Lung (tissue), 12 donors: ENCODE results near the gene TADA2A. TPM values are rescaled to one million over a fixed set of nuclear protein-coding genes. Genes with fewer than 3 reads are reported as not detected.
A peak's percentile ranks its signal among the peaks of the same experiment; 100 is the strongest.

Experiments used
- ATAC-seq: fragments of 200-7000 bp; cut with Tn5 transposase; one replicate; pipeline ENCODE4 v1.9.1; 2020; ENCODE audit warnings: moderate number of reproducible peaks; ENCODE audit not compliant: insufficient read depth, low FRiP score
- DNase-seq, 3 donors: peaks; one replicate each; pipeline ENCODE4 v3.0.0-alpha.2; 2013 to 2017
- H3K27ac ChIP-seq, 2 donors: one replicate each; pipeline ENCODE4 v1.5.1; 2013; ENCODE audit warnings: mild to moderate bottlenecking in 2 of 2, moderate library complexity in 2 of 2, control low read depth in 1 of 2, inconsistent platforms in 1 of 2, low read depth in 1 of 2, low read length in 1 of 2
- H3K27me3 ChIP-seq, 3 donors: one replicate each; pipeline ENCODE4 v1.5.1; 2013; ENCODE audit warnings: low read length in 2 of 3; ENCODE audit not compliant: control insufficient read depth in 3 of 3, insufficient read depth in 3 of 3
- H3K36me3 ChIP-seq, 4 donors: one replicate each; pipeline ENCODE4 v1.5.1; 2013; ENCODE audit warnings: low read length in 4 of 4, mild to moderate bottlenecking in 1 of 4, moderate library complexity in 1 of 4; ENCODE audit not compliant: control insufficient read depth in 4 of 4, insufficient read depth in 4 of 4
- H3K4me1 ChIP-seq, 5 donors: one replicate each; pipeline ENCODE4 v1.5.1; 2013; ENCODE audit warnings: low read length in 5 of 5, mild to moderate bottlenecking in 2 of 5, moderate library complexity in 1 of 5; ENCODE audit not compliant: control insufficient read depth in 5 of 5, insufficient read depth in 5 of 5
- H3K4me3 ChIP-seq: one replicate; pipeline ENCODE4 v1.5.1; 2013; ENCODE audit warnings: mild to moderate bottlenecking, control low read depth, moderate library complexity
- H3K9ac ChIP-seq, 2 donors: one replicate each; pipeline ENCODE4 v1.5.1; 2013; ENCODE audit warnings: low read length in 2 of 2, control low read depth in 1 of 2; ENCODE audit not compliant: insufficient read depth in 1 of 2
- H3K9me3 ChIP-seq, 4 donors: one replicate each; pipeline ENCODE4 v1.5.1; 2013; ENCODE audit warnings: low read length in 3 of 4, mild to moderate bottlenecking in 1 of 4, moderate library complexity in 1 of 4; ENCODE audit not compliant: control insufficient read depth in 4 of 4, insufficient read depth in 3 of 4
- WGBS, 2 donors: extraction: QIAGEN DNeasy Blood & Tissue Kit; methylation state at CpG; one replicate each; pipeline ENCODE4 v1.1.7; 2013; 5-methylcytosine and 5-hydroxymethylcytosine counted together
- polyA plus RNA-seq, 2 donors: library from polyadenylated mRNA; stranded (reverse); fragments of 200-250 nt; gene quantifications; one replicate each; pipeline ENCODE4 v1.2.1, GENCODE V29; 2013
- total RNA-seq, 2 donors: library from RNA; depleted of rRNA in 1 of 2; stranded (reverse); fragments of >200 nt in 1 of 2; gene quantifications; one replicate each; pipeline ENCODE4 v1.2.1, GENCODE V29; 2014 to 2021
- TF ChIP-seq, protein P1 (sequence below): IDR thresholded peaks from 2 replicates; pipeline ENCODE4 v1.5.1; 2012; ENCODE audit warnings: mild to moderate bottlenecking; ENCODE audit errors: control extremely low read depth, extremely low read depth
- donor health status: control.
- donor health status: control.
- donor health status: Bipolar disorder and iron deficiency.
- donor health status: healthy.
- donor health status: DM: yes; HTN: yes; CAD: no.

The TADA2A gene
- total and polyA plus RNA-seq, 4 donors: 7.4 to 28.6 (median 16.9) TPM

DNA sequence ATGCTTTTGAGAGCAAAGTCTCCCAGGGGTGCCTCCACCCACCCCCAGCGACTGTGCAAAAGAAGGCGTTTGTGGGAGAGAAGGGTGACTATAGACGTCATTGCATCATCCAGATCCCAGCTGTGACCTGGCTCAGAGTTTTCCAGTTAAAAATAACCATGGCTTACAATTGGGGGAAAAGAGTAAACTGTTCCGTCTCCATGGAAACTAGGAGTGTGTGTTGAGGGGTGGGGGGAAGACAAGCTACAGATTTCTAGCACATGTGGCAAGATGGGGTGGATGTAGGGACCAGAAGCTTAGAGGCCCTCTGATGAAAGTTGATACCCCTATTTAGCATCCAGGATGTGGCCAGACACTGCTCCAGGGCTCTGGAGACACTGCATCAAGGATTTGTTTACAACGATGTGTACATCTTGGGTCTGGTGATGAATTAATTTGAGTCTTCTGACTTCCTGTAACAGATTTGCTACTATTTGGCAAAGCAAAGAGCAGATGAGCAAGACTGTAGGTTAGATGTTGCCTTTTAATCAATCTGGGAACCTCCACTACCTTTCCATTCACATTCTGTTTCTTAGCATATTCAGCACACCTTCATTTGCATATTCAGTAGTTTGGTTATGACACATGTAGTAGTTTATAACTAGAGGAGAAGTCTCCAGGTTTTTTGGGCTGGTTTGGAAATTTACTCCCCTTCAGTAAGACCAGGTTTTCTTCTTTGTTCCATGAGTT is 76.8 kb downstream of the TADA2A start:
- peaks cover 0 to 22% (median 8%) of the 10 kb centered on the region in 5 donors for H3K4me1 ChIP-seq
- ATAC-seq (no peak), DNase-seq (peak; percentile 54 to 87 (median 84))
- H3K36me3 ChIP-seq: peaks cover 0 to 10% (median 3%) of the 10 kb centered on the region in 4 donors
- WGBS, 2 donors: 53 to 62% methylated on average over 5 of the region's 5 CpGs
- no peaks in the 10 kb centered on the region for H3K9me3 ChIP-seq
- TF ChIP-seq, protein P1, sequence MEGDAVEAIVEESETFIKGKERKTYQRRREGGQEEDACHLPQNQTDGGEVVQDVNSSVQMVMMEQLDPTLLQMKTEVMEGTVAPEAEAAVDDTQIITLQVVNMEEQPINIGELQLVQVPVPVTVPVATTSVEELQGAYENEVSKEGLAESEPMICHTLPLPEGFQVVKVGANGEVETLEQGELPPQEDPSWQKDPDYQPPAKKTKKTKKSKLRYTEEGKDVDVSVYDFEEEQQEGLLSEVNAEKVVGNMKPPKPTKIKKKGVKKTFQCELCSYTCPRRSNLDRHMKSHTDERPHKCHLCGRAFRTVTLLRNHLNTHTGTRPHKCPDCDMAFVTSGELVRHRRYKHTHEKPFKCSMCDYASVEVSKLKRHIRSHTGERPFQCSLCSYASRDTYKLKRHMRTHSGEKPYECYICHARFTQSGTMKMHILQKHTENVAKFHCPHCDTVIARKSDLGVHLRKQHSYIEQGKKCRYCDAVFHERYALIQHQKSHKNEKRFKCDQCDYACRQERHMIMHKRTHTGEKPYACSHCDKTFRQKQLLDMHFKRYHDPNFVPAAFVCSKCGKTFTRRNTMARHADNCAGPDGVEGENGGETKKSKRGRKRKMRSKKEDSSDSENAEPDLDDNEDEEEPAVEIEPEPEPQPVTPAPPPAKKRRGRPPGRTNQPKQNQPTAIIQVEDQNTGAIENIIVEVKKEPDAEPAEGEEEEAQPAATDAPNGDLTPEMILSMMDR: no peak
- H3K27me3 ChIP-seq: no peaks in the 10 kb centered on the region
- H3K27ac ChIP-seq: no peak overlapping the region
- no peak overlapping the region for H3K4me3 ChIP-seq
- no peak overlapping the region for H3K9ac ChIP-seq

DNA sequence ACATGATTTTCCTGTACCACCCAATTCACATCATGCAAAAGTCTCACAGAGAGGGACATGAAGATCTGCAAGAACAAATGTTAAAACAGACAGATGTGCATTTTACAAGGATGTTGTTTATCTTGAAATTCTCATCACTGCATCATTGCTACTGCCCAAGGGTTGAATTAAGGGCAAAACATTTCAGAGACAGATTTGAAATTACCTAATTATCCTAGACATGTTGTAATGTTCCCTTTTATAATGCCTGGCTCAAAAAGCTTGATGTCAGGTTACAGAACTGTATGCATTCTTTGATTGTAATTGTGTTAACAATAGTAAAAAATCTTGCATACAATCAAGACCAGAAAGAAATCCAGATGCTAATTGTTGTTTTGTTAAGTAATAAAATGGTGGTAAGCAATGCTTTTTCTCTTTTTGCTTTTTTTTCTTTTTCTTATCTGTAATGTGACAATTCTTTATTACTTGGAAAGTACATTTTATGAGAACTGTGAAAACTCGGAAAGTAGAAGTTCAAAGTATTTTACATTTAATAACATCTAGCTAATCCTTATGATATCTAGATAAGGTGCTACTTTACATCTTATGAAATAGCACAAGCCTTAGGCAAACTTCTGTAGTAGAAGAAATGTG is 79.4 kb downstream of the TADA2A start:
- WGBS, 2 donors: 82 to 88% methylated on average over 1 of the region's 1 CpG
- no peak overlapping the region for H3K27ac ChIP-seq
- DNase-seq: no peak
- H3K36me3 ChIP-seq: no peaks in the 10 kb centered on the region
- no peak overlapping the region for H3K4me3 ChIP-seq
- H3K4me1 ChIP-seq: peaks cover 2 to 37% (median 11%) of the 10 kb centered on the region in 5 donors
- no peak overlapping the region for H3K9ac ChIP-seq
- ATAC-seq: no peak
- TF ChIP-seq, protein P1: no peak
- no peaks in the 10 kb centered on the region for H3K27me3 ChIP-seq
- H3K9me3 ChIP-seq: no peaks in the 10 kb centered on the region

DNA sequence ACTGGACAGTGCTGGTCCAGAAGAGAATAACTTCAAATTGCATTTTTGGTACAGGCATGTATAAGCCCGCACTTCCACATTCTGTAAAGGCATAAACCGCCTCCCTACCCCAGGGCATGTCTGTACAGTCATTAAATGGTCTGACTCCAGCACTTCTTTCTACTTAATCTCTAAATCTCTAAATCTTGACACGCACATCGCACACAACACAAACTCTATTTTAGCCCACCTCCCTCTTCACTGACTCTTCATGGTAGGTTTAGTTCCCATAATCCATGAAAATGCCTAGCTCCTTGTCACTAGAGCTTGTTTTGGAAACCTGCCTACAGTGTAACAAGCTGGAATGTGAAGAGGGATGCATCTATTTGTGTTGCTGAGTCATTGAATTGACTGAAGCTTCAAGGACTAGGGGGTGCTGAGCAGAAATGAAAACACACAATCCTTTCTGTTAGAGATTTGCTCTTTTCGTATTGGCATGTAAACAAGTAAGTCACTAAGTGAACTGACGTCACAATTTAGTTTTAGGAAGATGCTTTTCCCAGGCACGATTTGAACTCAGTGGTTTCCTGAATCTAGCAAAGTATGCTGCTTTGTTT is 81.4 kb downstream of the TADA2A start:
- Histone ChIP-seq H3K36me3 (no peaks in the 10 kb centered on the region), H3K9ac (no peak overlapping the region), H3K9me3 (no peaks in the 10 kb centered on the region), H3K4me3 (no peak overlapping the region), H3K27me3 (no peaks in the 10 kb centered on the region), H3K27ac (peak overlapping the region; percentile 55 to 57), H3K4me1 (peaks cover 3 to 38% (median 11%) of the 10 kb centered on the region in 5 donors)
- TF ChIP-seq, protein P1: no peak
- 19 to 27% methylated on average over 7 of the region's 7 CpGs for WGBS, 2 donors
- peak; percentile 40 to 84 (median 84) for DNase-seq
- ATAC-seq: peak; percentile 32
